GM12891 (cell line): ENCODE measurements around the gene ZNF627.

Experiments used
- DNase-seq: peaks from one replicate; pipeline ENCODE4 v3.0.0; 2011; ENCODE audit warnings: low spot score; ENCODE audit not compliant: insufficient read length
- FAIRE-seq: peaks from 2 replicates; lab custom pipeline; 2011; peaks lifted over from hg19 to GRCh38; lab: Jason Lieb, UNC
- PAX5 ChIP-seq: IDR thresholded peaks from 2 replicates; pipeline ENCODE4 v1.6.1; 2011; ENCODE audit warnings: low read length, moderate library complexity, mild to moderate bottlenecking; ENCODE audit not compliant: insufficient read depth, severe bottlenecking
- POLR2A ChIP-seq: IDR thresholded peaks from 2 replicates; pipeline ENCODE4 v1.6.1; 2011; ENCODE audit warnings: low read depth, low read length, control low read depth
- POLR2AphosphoS5 ChIP-seq: IDR thresholded peaks from 2 replicates; pipeline ENCODE4 v1.6.1; 2011; ENCODE audit warnings: low read depth, low read length, control low read depth
- POU2F2 ChIP-seq: IDR thresholded peaks from 2 replicates; pipeline ENCODE4 v1.6.1; 2011; ENCODE audit warnings: low read depth, mild to moderate bottlenecking, control low read depth, low read length, moderate library complexity
- SPI1 ChIP-seq: IDR thresholded peaks from 2 replicates; pipeline ENCODE4 v1.6.1; 2011; ENCODE audit warnings: low read depth, low read length, control low read depth
- TAF1 ChIP-seq: IDR thresholded peaks from 2 replicates; pipeline ENCODE4 v1.6.1; 2011; ENCODE audit warnings: low read depth, low read length, control low read depth

ZNF627 gene

GRCh38 chr19:11574689-11575088, 22.6 kb upstream of the ZNF627 start:
- no peak for DNase-seq
- TF ChIP-seq PAX5 (no peak), POLR2A (no peak), POLR2AphosphoS5 (no peak), POU2F2 (no peak), TAF1 (no peak), SPI1 (no peak)
- FAIRE-seq: peak; percentile 85

- no peak for TF ChIP-seq TAF1
- TF ChIP-seq POLR2AphosphoS5: no peak
- no peak for TF ChIP-seq POLR2A
- no peak for TF ChIP-seq SPI1
- no peak for TF ChIP-seq POU2F2
- TF ChIP-seq PAX5: no peak
- FAIRE-seq (no peak), DNase-seq (no peak)
These were observed 21.1 kb upstream of the ZNF627 start for GRCh38 chr19:11576227-11576626.

DNA sequence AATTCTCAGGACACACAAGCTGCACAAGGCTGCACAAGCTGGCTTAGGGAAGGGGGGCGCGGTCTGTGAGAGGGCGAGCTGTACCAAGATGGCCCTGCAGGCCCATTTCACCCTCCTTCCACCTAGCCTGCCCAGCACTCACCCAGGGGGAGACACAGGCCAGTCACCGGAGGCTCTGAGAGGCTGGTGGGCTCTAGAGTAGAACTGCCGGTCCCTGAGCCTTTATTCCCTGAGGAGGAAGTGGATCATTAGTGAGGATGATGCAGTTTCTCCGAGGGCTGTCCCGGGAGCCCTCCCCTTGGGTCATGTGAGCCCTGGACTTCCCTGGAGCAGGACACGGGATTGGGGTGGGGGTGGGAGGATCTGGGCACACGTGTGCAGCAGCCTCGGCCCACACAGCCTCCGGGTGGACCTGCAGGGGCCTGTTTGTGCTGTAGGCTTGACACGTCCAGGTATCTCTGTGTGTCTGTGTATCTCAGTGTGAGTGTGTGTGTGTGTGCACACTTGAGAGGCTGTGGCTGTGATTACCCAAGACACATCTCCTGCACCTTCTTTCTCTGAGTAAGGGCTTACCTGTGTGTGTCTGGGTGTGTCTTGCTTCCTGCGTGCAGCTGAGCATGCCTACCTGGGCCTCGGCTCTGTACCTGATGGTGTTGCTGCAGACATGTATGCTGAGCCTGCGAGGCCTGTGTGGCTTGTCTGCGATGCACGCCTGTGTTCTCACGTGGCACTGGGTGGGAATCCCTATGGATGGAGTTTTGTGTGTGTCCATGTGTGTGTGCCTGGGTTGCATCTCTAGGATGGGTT, 19.6 kb upstream of the ZNF627 start, which contains the start of gene ACP5:
TSS of gene ACP5 (minus strand) at position 195 of the 807 bp plus-strand sequence. CDS start 328 bp downstream, outside the sequence.
- FAIRE-seq (peak; percentile 31), DNase-seq (no peak)
- TF ChIP-seq POLR2A: no peak
- TF ChIP-seq POLR2AphosphoS5: no peak
- no peak for TF ChIP-seq TAF1
- TF ChIP-seq SPI1: no peak
- TF ChIP-seq PAX5: no peak

DNA sequence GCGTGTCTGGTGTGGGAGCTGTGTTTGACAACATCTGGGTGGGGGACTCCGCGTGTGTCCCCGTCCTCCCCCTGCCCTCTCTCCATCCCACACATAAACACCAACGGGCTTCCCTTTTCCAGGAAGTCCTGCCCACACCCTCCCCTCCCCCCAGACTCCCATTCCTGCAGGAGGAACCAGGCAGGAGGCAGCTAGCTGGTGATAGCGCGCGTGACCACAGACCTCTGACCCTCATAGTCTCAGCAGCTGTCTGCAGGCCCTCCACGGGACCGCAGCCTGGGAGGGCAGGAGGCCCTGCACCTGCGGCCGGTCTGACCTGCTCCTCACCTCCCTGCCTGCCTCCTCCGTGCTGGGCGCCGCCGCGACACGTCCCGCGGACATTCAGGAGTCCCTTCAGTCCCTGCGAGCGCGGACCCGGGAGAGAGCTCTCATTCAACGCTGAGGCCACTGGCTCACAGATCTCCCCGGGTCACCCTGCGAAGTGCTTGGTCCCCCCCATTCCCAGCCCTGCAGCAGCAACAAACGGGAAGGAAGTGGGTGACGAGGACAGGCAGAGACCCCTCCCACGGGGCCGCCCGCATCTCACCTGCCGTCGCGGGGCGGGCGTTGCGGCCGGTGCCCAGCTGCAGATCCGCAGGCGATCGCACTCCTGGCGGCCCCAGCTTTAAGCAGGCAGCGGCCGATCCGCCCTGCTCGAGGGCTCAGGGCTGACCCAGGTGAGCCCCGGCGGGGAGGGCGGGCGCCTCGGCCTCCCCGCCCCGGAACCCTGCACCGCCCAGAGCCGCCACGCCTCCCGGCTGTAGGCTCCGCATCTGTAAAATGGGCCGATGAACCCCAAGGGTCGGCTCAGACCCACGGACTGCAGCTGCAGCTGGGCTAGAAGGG, 18.8 kb upstream of the ZNF627 start:
- FAIRE-seq: peak; percentile 40
- TF ChIP-seq SPI1 (0 out of 2 replicates have a peak, but pooled peaks have one; percentile 11), TAF1 (no peak), PAX5 (no peak), POLR2A (no peak), POLR2AphosphoS5 (no peak), POU2F2 (no peak)
- peak; percentile 53 for DNase-seq

GRCh38 chr19:11580116-11580515, 17.2 kb upstream of the ZNF627 start:
- FAIRE-seq (no peak), DNase-seq (no peak)
- TF ChIP-seq POU2F2: no peak
- no peak for TF ChIP-seq POLR2AphosphoS5
- TF ChIP-seq TAF1: no peak
- TF ChIP-seq POLR2A: no peak
- no peak for TF ChIP-seq PAX5
- no peak for TF ChIP-seq SPI1

DNA sequence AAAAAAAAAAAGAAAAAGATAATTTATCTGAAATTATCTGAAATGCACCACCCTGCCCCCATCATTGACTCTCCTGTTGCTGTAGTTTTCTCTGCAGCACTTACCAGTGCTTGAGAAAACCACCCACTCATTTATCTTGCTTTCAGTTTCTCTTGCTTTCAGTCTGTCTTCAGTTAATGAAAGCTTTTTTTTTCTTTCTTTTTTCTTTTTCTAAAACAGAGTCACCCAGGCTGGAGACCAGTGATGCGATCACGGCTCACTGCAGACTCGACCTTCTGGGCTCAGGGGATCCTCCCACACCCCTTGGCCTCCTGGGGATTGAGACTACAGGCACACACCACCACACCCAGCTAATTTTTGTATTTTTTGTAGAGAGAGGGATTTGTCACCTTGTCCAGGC, 15.5 kb upstream of the ZNF627 start:
- FAIRE-seq (peak; percentile 83), DNase-seq (peak; percentile 50)
- TF ChIP-seq SPI1 (no peak), POU2F2 (no peak), POLR2AphosphoS5 (no peak), PAX5 (no peak), TAF1 (no peak), POLR2A (no peak)

- FAIRE-seq: no peak
- TF ChIP-seq POLR2AphosphoS5: no peak
- no peak for TF ChIP-seq POU2F2
- TF ChIP-seq POLR2A: no peak
- no peak for TF ChIP-seq PAX5
- TF ChIP-seq SPI1: no peak
- TF ChIP-seq TAF1: no peak
- DNase-seq: no peak
These were observed 11.0 kb upstream of the ZNF627 start for GRCh38 chr19:11586331-11586730.

- TF ChIP-seq TAF1 (no peak), POLR2AphosphoS5 (no peak), POLR2A (no peak), PAX5 (no peak), POU2F2 (no peak), SPI1 (no peak)
- DNase-seq (peak; percentile 62), FAIRE-seq (peak; percentile 82)
These were observed 9.8 kb upstream of the ZNF627 start for GRCh38 chr19:11587302-11587974.
